HCT116 (cell line): ENCODE data around the gene NEDD4.
"Not testable (repeated sequence)": the region's sequence is repeated elsewhere in the genome, so short reads cannot be mapped to it uniquely, and the experiment has no call there.

Experiments
- CEBPB ChIP-seq: IDR thresholded peaks from 2 replicates; pipeline ENCODE4 v1.6.1; 2012; ENCODE audit warnings: low read depth
- JUND ChIP-seq: IDR thresholded peaks from 2 replicates; pipeline ENCODE4 v1.6.1; 2012
- POLR2AphosphoS5 ChIP-seq: IDR thresholded peaks from 2 replicates; pipeline ENCODE4 v1.6.1; 2011; ENCODE audit warnings: mild to moderate bottlenecking, low read depth, low read length, moderate library complexity
- RAD21 ChIP-seq: IDR thresholded peaks from 2 replicates; pipeline ENCODE4 v1.6.1; 2012; ENCODE audit warnings: low read depth, mild to moderate bottlenecking
- TF ChIP-seq, protein P1 (sequence below), 3 experiments: fragments of 200-600 bp in 1 of 3; sonication (generic) in 1 of 3; IDR thresholded peaks in 2 of 3; conservative IDR thresholded peaks in 1 of 3; 2 replicates each; pipeline ENCODE4 v1.5.1; 2012 to 2017; ENCODE audit warnings: low read depth in 2 of 3, low read length in 2 of 3, antibody characterized with exemption in 1 of 3, borderline replicate concordance in 1 of 3, control low read depth in 1 of 3, mild to moderate bottlenecking in 1 of 3, mixed read lengths in 1 of 3, mixed run types in 1 of 3, moderate library complexity in 1 of 3; ENCODE audit not compliant: insufficient read depth in 1 of 3
- TF ChIP-seq, protein P2 (sequence below): IDR thresholded peaks from 2 replicates; pipeline ENCODE4 v1.6.1; 2012
- TF ChIP-seq, protein P3 (sequence below): IDR thresholded peaks from 2 replicates; pipeline ENCODE4 v1.6.1; 2012; ENCODE audit warnings: low read depth

DNA sequence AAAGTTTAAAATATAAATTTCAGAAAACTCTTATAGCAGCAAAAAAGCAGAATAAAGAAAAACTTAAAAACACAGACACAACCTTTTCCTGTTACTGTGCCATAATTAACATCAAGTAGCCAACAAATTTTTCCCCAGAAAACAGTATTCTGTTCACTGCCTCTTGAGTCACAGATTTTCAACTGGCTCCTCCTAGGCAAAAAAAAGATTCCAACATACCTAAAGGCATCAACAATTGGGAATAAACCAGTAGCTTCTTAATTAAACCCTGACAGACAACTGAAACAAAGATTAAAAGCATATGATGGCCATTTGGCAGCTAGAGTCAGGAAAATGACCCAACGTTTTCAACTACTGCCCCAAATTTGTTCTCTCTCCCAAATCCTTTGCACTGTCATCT lies 10.9 kb upstream of the NEDD4 start:
- TF ChIP-seq POLR2AphosphoS5, RAD21, CEBPB, JUND: not testable (repeated sequence)
- TF ChIP-seq, protein P1, sequence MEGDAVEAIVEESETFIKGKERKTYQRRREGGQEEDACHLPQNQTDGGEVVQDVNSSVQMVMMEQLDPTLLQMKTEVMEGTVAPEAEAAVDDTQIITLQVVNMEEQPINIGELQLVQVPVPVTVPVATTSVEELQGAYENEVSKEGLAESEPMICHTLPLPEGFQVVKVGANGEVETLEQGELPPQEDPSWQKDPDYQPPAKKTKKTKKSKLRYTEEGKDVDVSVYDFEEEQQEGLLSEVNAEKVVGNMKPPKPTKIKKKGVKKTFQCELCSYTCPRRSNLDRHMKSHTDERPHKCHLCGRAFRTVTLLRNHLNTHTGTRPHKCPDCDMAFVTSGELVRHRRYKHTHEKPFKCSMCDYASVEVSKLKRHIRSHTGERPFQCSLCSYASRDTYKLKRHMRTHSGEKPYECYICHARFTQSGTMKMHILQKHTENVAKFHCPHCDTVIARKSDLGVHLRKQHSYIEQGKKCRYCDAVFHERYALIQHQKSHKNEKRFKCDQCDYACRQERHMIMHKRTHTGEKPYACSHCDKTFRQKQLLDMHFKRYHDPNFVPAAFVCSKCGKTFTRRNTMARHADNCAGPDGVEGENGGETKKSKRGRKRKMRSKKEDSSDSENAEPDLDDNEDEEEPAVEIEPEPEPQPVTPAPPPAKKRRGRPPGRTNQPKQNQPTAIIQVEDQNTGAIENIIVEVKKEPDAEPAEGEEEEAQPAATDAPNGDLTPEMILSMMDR (IDR thresholded peaks at IDR 0.05 in 2 of 3, conservative IDR thresholded peaks at IDR 0.05 in 1 of 3; ENCODE audit: borderline replicate concordance in 1 of 3, insufficient read depth in 1 of 3, low read depth in 2 of 3, low read length in 2 of 3): not testable (repeated sequence)
- TF ChIP-seq, protein P2, sequence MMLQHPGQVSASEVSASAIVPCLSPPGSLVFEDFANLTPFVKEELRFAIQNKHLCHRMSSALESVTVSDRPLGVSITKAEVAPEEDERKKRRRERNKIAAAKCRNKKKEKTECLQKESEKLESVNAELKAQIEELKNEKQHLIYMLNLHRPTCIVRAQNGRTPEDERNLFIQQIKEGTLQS: not testable (repeated sequence)
- TF ChIP-seq, protein P3, sequence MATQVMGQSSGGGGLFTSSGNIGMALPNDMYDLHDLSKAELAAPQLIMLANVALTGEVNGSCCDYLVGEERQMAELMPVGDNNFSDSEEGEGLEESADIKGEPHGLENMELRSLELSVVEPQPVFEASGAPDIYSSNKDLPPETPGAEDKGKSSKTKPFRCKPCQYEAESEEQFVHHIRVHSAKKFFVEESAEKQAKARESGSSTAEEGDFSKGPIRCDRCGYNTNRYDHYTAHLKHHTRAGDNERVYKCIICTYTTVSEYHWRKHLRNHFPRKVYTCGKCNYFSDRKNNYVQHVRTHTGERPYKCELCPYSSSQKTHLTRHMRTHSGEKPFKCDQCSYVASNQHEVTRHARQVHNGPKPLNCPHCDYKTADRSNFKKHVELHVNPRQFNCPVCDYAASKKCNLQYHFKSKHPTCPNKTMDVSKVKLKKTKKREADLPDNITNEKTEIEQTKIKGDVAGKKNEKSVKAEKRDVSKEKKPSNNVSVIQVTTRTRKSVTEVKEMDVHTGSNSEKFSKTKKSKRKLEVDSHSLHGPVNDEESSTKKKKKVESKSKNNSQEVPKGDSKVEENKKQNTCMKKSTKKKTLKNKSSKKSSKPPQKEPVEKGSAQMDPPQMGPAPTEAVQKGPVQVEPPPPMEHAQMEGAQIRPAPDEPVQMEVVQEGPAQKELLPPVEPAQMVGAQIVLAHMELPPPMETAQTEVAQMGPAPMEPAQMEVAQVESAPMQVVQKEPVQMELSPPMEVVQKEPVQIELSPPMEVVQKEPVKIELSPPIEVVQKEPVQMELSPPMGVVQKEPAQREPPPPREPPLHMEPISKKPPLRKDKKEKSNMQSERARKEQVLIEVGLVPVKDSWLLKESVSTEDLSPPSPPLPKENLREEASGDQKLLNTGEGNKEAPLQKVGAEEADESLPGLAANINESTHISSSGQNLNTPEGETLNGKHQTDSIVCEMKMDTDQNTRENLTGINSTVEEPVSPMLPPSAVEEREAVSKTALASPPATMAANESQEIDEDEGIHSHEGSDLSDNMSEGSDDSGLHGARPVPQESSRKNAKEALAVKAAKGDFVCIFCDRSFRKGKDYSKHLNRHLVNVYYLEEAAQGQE: not testable (repeated sequence)
